Mononuclear cell (primary cell): ENCODE measurements around the gene LEFTY2. TPM values are rescaled to one million over a fixed set of nuclear protein-coding genes. Genes with fewer than 3 reads are reported as not detected.

ENCODE experiments used
- H3K27me3 ChIP-seq: 2 replicates; pipeline ENCODE4 v1.6.0; 2011; ENCODE audit warnings: low read length, control low read depth; ENCODE audit not compliant: insufficient read depth
- H3K4me1 ChIP-seq: 2 replicates; pipeline ENCODE4 v1.5.1; 2011; ENCODE audit warnings: mild to moderate bottlenecking, low read length, control low read depth; ENCODE audit not compliant: insufficient read depth
- H3K4me3 ChIP-seq: 2 replicates; pipeline ENCODE4 v1.5.1; 2011; ENCODE audit warnings: mild to moderate bottlenecking, low read length, moderate library complexity
- H3K9me3 ChIP-seq: 2 replicates; pipeline ENCODE4 v1.5.1; 2011; ENCODE audit warnings: low read depth, mild to moderate bottlenecking, control low read depth, low read length
- total RNA-seq: library from RNA; depleted of rRNA; stranded (reverse); fragments of >200 nt; gene quantifications from one replicate; pipeline ENCODE4 v1.2.3, GENCODE V29; 2012

The LEFTY2 gene
- total RNA-seq, 1 donor = not detected

DNA sequence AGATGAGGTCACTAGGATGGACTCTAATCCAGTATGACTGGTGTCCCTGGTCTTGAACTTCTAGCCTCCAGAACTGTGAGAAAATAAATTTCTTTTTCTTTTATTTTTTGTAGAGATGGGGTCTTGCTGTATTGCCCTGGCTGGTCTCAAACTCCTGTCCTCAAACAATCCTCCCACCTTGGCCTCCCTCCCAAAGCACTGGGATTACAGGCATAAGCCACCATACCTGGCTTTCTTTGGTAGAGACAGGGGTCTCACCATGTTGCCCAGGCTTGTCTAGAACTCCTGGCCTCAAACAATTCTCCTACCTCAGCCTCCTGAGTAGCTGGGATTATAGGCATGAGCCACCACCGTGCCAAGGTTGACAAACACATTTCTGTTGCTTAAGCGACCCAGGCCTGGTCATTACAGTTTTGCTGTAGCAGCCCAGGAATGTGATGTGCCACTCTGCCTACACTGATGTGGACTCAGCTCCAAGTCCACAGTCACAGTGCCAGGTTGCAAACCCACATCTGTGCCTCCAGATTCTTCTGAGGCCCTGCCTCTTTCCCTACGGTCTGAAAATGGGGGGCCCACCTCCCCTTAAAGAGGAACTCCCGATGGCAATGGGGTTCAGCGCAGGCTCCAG, 32.9 kb downstream of the LEFTY2 start:
- peaks cover 23% of the 10 kb centered on the region for H3K4me1 ChIP-seq
- H3K9me3 ChIP-seq = no peaks in the 10 kb centered on the region

GRCh38 chr1:225907341-225907740, 33.7 kb downstream of the LEFTY2 start:
- no peak overlapping the region for H3K4me3 ChIP-seq
- no peaks in the 10 kb centered on the region for H3K27me3 ChIP-seq
- peaks cover 23% of the 10 kb centered on the region for H3K4me1 ChIP-seq
- H3K9me3 ChIP-seq = no peaks in the 10 kb centered on the region

More for the DNA sequence above, 32.9 kb downstream of the LEFTY2 start:
- no peak overlapping the region for H3K4me3 ChIP-seq
- H3K27me3 ChIP-seq = no peaks in the 10 kb centered on the region

- Histone ChIP-seq H3K27me3 (no peaks in the 10 kb centered on the region), H3K4me3 (no peak overlapping the region), H3K4me1 (peaks cover 20% of the 10 kb centered on the region), H3K9me3 (no peaks in the 10 kb centered on the region)
Measured at GRCh38 chr1:225906467-225906866, 34.6 kb downstream of the LEFTY2 start.

DNA sequence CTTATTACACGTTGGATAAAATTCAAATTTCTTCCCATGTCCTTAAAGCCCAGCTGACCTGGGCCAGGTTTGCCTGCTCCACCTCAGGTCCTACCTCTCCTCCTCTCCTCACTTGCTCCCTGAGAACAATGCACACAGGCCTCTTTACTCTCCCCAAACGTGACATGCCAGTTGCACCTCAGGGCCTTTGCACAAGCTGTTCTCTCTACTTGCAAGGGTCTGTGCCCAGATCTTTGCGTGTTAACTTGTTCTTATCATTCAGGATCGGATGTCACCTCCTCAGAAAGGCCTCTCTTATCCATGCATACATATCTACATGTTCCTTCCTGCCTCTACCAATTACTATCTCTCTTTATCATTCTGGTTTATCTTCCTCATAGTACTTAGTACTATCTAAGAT, 37.4 kb downstream of the LEFTY2 start:
- H3K4me1 ChIP-seq = peaks cover 5% of the 10 kb centered on the region
- no peak overlapping the region for H3K4me3 ChIP-seq
- H3K27me3 ChIP-seq = no peaks in the 10 kb centered on the region
- no peaks in the 10 kb centered on the region for H3K9me3 ChIP-seq

- no peaks in the 10 kb centered on the region for H3K27me3 ChIP-seq
- no peaks in the 10 kb centered on the region for H3K9me3 ChIP-seq
- peaks cover 34% of the 10 kb centered on the region for H3K4me1 ChIP-seq
- no peak overlapping the region for H3K4me3 ChIP-seq
Measured at GRCh38 chr1:225899044-225899925, 41.7 kb downstream of the LEFTY2 start.

DNA sequence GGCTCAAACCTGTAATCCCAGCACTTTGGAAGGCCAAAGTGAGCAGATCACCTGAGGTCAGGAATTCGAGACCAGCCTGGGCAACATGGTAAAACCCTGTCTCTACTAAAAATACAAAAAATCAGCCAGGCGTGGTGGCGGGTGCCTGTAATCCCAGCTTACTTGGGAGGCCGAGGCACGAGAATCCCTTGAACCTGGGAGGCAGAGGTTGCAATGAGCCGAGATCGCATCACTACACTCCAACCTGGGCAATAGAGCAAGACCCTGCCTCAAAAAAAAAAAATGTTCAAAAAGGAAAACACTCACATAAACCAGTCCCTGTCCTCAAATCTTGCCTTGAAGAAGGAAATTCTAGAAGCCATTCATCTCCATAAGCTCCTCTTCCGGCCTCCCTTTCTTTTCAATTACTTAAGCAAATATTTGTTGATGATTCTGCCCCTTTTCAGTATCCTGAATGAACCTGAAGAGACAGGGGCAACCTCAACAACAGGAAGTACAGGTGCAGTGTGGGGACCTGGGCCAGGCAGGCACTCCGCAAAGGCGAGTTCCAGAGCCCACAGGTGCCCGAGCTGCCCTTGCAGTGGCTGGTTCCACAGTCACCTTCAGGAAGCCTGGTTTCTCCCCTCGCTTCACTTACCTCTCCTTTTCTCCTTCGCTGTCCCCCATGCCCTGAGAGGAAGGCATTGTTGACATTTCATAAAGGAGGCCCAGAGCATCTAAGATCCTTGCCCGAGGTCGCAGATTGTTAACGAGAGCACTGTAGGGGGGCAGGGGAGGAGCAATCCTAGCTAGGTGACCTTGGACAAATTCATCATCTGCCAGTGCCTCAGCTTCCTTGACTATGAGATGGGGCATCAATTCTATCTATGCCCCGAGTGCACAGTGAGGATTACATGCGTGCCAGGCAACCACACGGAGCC, 43.2 kb downstream of the LEFTY2 start:
- peaks cover 34% of the 10 kb centered on the region for H3K4me1 ChIP-seq

DNA sequence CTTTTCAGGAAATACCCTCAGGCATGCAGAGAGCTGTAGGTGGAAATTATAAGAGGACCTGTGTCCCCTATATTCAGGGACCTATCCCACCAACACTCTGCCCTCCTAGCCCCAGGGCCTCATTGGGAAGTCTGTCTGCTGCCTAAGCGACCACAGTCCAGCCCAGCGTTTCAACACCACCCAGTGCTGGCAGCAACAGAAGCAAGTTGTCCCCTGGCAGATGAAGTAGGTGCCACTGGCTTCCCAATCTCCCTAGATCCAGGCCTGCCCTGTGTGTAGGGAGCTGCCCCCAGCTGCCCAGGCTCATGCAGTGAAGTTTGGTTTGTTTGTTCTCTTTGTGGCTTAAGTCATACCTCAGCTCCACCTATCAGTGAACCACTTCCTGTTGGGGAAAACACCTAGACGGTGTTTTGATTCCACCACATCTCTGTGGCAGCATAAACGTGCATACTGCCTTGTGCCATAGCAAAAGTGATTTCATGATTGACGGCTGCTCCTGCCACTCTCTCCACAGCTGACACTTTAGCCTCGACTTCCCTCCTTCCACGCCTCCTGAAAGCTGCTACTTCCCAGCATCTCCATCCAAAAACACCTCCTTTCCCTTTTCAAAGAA, 44.0 kb downstream of the LEFTY2 start:
- H3K27me3 ChIP-seq = no peaks in the 10 kb centered on the region
- peaks cover 34% of the 10 kb centered on the region for H3K4me1 ChIP-seq
- H3K9me3 ChIP-seq = no peaks in the 10 kb centered on the region

More for the DNA sequence above, 43.2 kb downstream of the LEFTY2 start:
- H3K4me3 ChIP-seq = no peak overlapping the region
- no peaks in the 10 kb centered on the region for H3K9me3 ChIP-seq
- H3K27me3 ChIP-seq = no peaks in the 10 kb centered on the region

DNA sequence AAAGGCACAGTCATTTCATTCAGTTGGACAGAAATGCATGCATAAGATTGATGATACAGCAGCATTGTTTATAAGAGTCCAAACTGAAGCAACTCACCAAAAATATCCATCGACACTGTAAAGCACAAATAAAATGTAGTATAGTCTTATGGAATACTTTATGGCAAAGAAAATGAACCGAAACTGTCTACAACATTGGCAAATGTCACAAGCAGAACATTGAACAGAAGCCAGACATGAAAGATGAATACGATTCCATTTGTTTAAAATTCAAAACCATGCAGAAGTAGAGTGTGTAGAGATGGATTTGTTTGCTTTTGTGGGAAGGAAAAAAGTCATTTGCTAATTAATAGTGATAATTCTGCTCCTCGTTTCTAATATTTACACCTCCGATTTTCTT, 44.5 kb downstream of the LEFTY2 start:
- no peak overlapping the region for H3K4me3 ChIP-seq

More for the DNA sequence above, 44.0 kb downstream of the LEFTY2 start:
- no peak overlapping the region for H3K4me3 ChIP-seq

GRCh38 chr1:225892307-225892706, 48.7 kb downstream of the LEFTY2 start:
- H3K27me3 ChIP-seq = no peaks in the 10 kb centered on the region
- peaks cover 16% of the 10 kb centered on the region for H3K4me1 ChIP-seq
- H3K4me3 ChIP-seq = no peak overlapping the region
- H3K9me3 ChIP-seq = no peaks in the 10 kb centered on the region

More for the DNA sequence above, 44.5 kb downstream of the LEFTY2 start:
- H3K9me3 ChIP-seq = no peaks in the 10 kb centered on the region
- H3K4me1 ChIP-seq = peaks cover 34% of the 10 kb centered on the region
- no peaks in the 10 kb centered on the region for H3K27me3 ChIP-seq

DNA sequence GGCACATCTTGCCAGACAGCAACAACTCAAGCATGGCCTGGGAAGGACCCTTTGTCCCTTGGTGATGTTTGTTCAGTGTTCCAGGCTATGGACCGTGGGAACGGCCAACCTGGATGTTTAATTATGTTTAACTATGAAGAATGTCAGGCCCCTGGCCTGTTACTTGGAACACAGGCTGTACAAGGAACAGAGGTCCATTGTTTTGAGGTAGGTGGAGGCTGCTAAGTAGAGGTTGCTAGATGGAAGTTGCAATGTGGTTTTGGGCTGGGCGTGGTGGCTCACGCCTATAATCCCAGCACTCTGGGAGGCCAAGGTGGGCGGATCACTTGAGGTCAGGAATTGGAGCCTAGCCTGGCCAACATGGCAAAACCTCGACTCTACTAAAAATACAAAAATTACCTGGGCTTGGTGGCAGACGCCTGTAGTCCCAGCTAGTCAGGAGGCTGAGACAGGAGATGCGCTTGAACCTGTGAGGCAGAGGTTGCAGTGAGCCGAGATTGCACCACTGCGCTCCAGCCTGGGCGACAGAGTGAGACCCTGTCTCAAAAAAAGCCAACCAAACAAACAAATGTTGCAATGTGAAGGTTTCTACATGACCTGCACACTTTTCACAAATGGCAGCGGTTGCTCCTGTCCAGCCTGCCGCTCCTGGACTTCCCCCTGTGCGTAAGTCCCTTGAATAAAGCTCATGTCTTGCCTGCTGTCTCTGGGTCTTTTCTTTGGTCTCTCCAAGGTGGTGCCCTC, 49.6 kb downstream of the LEFTY2 start:
- Histone ChIP-seq H3K9me3 (no peaks in the 10 kb centered on the region), H3K4me3 (no peak overlapping the region), H3K4me1 (peaks cover 8% of the 10 kb centered on the region), H3K27me3 (no peaks in the 10 kb centered on the region)

GRCh38 chr1:225890346-225891228, 50.4 kb downstream of the LEFTY2 start:
- H3K4me3 ChIP-seq = no peak overlapping the region
- H3K4me1 ChIP-seq = no peaks in the 10 kb centered on the region
- no peaks in the 10 kb centered on the region for H3K9me3 ChIP-seq
- H3K27me3 ChIP-seq = no peaks in the 10 kb centered on the region

DNA sequence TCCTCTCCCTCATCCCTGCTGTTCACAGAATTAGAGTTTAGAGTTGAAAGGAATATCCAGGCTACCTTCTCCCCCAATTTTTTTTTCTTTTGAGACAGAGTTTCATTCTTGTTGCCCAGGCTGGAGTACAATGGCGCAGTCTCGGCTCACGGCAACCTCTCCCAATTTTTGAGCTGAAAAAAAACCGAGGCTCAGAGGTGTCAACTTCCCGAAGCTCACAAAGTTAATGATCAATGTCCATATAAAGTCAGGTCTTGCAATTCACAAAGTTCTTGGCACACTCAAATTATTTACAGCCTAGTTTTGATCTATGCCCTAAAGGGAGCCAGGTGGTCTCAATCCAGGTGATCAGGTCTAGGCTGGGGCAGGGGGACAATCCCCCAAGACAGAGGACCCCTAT, 51.3 kb downstream of the LEFTY2 start:
- no peaks in the 10 kb centered on the region for H3K9me3 ChIP-seq
- no peaks in the 10 kb centered on the region for H3K27me3 ChIP-seq
- peaks cover 5% of the 10 kb centered on the region for H3K4me1 ChIP-seq
- no peak overlapping the region for H3K4me3 ChIP-seq

DNA sequence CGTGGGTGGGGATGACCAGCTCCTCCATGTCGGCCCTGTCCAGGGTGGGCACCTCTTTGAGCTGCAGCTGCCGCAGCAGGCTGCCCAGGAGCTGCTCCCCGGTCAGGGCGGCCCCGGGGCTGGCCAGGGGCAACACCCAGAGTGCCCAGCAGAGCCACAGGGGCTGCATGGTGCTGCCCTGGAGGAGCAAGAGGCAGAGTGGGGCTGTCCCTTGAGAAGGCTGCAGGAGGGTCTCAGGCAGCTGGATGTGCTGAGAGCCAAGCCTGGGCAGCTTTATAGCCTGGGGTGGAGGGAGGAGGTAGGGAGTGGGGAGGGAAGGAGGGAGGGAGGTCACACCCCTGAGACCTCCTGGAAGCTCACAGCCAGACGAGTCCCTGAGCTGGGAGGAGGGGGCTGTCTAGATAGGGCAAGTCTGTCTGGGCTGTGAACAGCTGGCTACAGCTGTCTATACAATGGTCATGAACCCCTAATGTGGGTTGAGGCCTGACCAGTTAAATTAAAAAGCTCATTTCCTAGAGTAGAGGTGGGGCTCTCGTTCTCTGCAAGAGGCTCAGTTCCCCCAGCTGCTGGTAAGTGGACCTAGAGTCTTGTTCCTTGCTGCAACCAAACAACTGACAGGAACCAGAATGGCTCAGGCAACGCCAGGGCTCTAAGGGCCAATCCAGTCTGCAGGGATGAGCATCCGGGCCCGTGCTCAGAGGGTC, 52.0 kb downstream of the LEFTY2 start, which contains the start of gene LEFTY1:
Gene LEFTY1 (minus strand): TSS at position 249 of the 704 bp plus-strand sequence. CDS start 80 bp downstream, at position 169.
- Histone ChIP-seq H3K9me3 (no peaks in the 10 kb centered on the region), H3K27me3 (no peaks in the 10 kb centered on the region), H3K4me1 (peaks cover 5% of the 10 kb centered on the region), H3K4me3 (no peak within 1 kb of the TSS)
